ENCODE results near the gene STK32B. TPM values are rescaled to one million over a fixed set of nuclear protein-coding genes. Genes with fewer than 3 reads are reported as not detected.

STK32B gene
- total and polyA plus RNA-seq, 2 donors (not counting 3 experiments of a cell fraction or from before 2014, with no cell fraction given), result 5.6 to 7.8 TPM

DNA sequence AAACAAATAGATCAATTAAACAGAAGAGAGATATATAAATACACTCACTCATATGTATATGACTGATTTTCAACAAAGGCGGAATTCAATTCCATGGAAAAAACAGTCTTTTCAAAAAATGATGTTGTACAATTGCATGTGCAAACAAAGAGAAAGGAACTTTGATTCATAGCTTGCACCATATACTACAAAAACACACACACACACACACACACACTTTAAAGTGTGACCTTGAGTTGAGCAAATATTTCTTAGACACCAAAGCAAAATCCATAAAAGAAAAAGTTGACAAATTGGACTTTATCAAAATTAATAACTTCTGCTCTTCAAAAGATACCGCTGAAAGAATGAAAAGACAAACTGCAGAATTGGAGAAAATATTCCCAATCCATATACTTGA is 488.3 kb downstream of the STK32B start:
- no peak for TF ChIP-seq CTCF (IDR thresholded peaks at IDR 0.05; ENCODE audit: extremely low read depth in 1 of 2, insufficient read depth in 1 of 2, low read depth in 1 of 2, low read length in 2 of 2)
- Histone ChIP-seq H3K36me3 (ENCODE audit: control insufficient read depth in 2 of 2, extremely low read depth in 1 of 2, insufficient read depth in 2 of 2, low read length in 2 of 2) (no peaks in the 10 kb centered on the region), H3K4me1 (ENCODE audit: control insufficient read depth, extremely low read depth, insufficient read depth, low read length) (no peaks in the 10 kb centered on the region), H3K9me3 (replicated peaks; ENCODE audit: control insufficient read depth, insufficient read depth, low read length) (no peaks in the 10 kb centered on the region), H3K9me1 (replicated peaks; ENCODE audit: control insufficient read depth, extremely low read depth, insufficient read depth, low read length) (no peaks in the 10 kb centered on the region), H3K9ac (replicated peaks; ENCODE audit: extremely low read depth, insufficient read depth, low read length) (no peak overlapping the region), H3K27ac (ENCODE audit: insufficient read depth, low read depth, low read length) (no peak overlapping the region), H3K27me3 (ENCODE audit: control insufficient read depth in 2 of 2, insufficient read depth in 2 of 2, low read length in 2 of 2) (no peaks in the 10 kb centered on the region), H4K20me1 (replicated peaks; ENCODE audit: control insufficient read depth, extremely low read depth, insufficient read depth, low read length) (no peaks in the 10 kb centered on the region), H3K4me2 (ENCODE audit: insufficient read depth, low read length) (no peak overlapping the region), H3K79me2 (ENCODE audit: control insufficient read depth, insufficient read depth, low read length) (no peaks in the 10 kb centered on the region), H2AFZ (ENCODE audit: low read depth, low read length) (no peak overlapping the region), H3K4me3 (replicated peaks in 1 of 3; ENCODE audit: insufficient read depth in 1 of 3, low read depth in 1 of 3, low read length in 3 of 3) (no peak overlapping the region)
- FAIRE-seq (no peak), DNase-seq (ENCODE audit: low read depth, low spot score) (no peak)
- ChIA-PET POLR2A (no interaction called here), CTCF (no interaction called here)
- intact Hi-C loops (cut with micrococcal nuclease), result no loop called here
- dilution Hi-C loops (cut with MboI; ENCODE audit: extremely low pct_ligation_motif_present, low sequenced_read_pairs), result no loop called here
- BruUV-seq (replicated peaks), result no TSS peak

DNA sequence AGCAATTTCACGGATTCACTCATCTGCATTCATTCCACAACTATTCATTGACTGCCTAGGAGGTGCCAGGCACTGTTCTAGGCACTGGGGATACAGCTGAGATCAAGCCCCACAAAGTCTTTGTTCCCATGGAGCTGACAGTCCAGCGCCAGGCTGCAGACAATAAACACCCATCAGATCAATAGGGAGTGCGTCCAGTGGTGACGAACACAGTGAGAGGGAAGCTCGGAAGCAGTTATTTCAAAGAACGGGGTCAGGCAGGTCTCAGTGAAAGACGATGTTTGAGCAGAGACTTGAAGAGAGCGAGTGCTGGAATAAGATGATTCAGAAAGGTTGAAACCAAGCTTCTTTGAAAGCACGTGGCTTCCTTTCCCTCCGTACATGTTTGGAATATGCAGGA is 489.9 kb downstream of the STK32B start:
- DNase-seq (ENCODE audit: low read depth, low spot score) (no peak), FAIRE-seq (no peak)
- ChIA-PET POLR2A (no interaction called here), CTCF (no interaction called here)
- intact Hi-C loops (cut with micrococcal nuclease), result no loop called here
- H3K9ac ChIP-seq (replicated peaks; ENCODE audit: extremely low read depth, insufficient read depth, low read length), result no peak overlapping the region
- dilution Hi-C loops (cut with MboI; ENCODE audit: extremely low pct_ligation_motif_present, low sequenced_read_pairs), result no loop called here
- H3K27me3 ChIP-seq (ENCODE audit: control insufficient read depth in 2 of 2, insufficient read depth in 2 of 2, low read length in 2 of 2), result no peaks in the 10 kb centered on the region
- no TSS peak for BruUV-seq (replicated peaks)
- H3K36me3 ChIP-seq (ENCODE audit: control insufficient read depth in 2 of 2, extremely low read depth in 1 of 2, insufficient read depth in 2 of 2, low read length in 2 of 2), result no peaks in the 10 kb centered on the region
- no peaks in the 10 kb centered on the region for H3K9me1 ChIP-seq (replicated peaks; ENCODE audit: control insufficient read depth, extremely low read depth, insufficient read depth, low read length)
- no peak overlapping the region for H2AFZ ChIP-seq (ENCODE audit: low read depth, low read length)
- H3K4me1 ChIP-seq (ENCODE audit: control insufficient read depth, extremely low read depth, insufficient read depth, low read length), result no peaks in the 10 kb centered on the region
- H3K4me3 ChIP-seq (replicated peaks in 1 of 3; ENCODE audit: insufficient read depth in 1 of 3, low read depth in 1 of 3, low read length in 3 of 3), result no peak overlapping the region
- no peaks in the 10 kb centered on the region for H4K20me1 ChIP-seq (replicated peaks; ENCODE audit: control insufficient read depth, extremely low read depth, insufficient read depth, low read length)
- TF ChIP-seq CTCF (IDR thresholded peaks at IDR 0.05; ENCODE audit: extremely low read depth in 1 of 2, insufficient read depth in 1 of 2, low read depth in 1 of 2, low read length in 2 of 2), result no peak
- TF ChIP-seq EZH2 (IDR thresholded peaks at IDR 0.05; ENCODE audit: borderline replicate concordance, low read depth, low read length, severe bottlenecking), result no peak
- TF ChIP-seq GATA2 (IDR thresholded peaks at IDR 0.05; ENCODE audit: insufficient read depth, insufficient read length, low read depth, low read length), result no peak
- no peak for TF ChIP-seq POLR2AphosphoS5 (IDR thresholded peaks at IDR 0.05; ENCODE audit: insufficient read depth, low read depth, low read length)
- TF ChIP-seq POLR2A (IDR thresholded peaks at IDR 0.05; ENCODE audit: low read depth, low read length), result no peak
- TF ChIP-seq FOS (IDR thresholded peaks at IDR 0.05; ENCODE audit: borderline replicate concordance, insufficient read depth, low read length), result no peak
- TF ChIP-seq, protein P1, sequence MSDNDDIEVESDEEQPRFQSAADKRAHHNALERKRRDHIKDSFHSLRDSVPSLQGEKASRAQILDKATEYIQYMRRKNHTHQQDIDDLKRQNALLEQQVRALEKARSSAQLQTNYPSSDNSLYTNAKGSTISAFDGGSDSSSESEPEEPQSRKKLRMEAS (IDR thresholded peaks at IDR 0.05; ENCODE audit: insufficient read depth, insufficient read length), result no peak
- no peak for TF ChIP-seq MYC (IDR thresholded peaks at IDR 0.05; ENCODE audit: low read depth, low read length)
- no peak for TF ChIP-seq JUN (IDR thresholded peaks at IDR 0.05; ENCODE audit: borderline replicate concordance, insufficient read depth, insufficient read length, low read depth)
- H3K4me2 ChIP-seq (ENCODE audit: insufficient read depth, low read length), result no peak overlapping the region
- no peaks in the 10 kb centered on the region for H3K79me2 ChIP-seq (ENCODE audit: control insufficient read depth, insufficient read depth, low read length)
- H3K27ac ChIP-seq (ENCODE audit: insufficient read depth, low read depth, low read length), result no peak overlapping the region
- H3K9me3 ChIP-seq (replicated peaks; ENCODE audit: control insufficient read depth, insufficient read depth, low read length), result no peaks in the 10 kb centered on the region

Measured in endothelial cell of umbilical vein (primary cell).